Measurements from ENCODE around the gene MRPL2.

MRPL2 gene

DNA sequence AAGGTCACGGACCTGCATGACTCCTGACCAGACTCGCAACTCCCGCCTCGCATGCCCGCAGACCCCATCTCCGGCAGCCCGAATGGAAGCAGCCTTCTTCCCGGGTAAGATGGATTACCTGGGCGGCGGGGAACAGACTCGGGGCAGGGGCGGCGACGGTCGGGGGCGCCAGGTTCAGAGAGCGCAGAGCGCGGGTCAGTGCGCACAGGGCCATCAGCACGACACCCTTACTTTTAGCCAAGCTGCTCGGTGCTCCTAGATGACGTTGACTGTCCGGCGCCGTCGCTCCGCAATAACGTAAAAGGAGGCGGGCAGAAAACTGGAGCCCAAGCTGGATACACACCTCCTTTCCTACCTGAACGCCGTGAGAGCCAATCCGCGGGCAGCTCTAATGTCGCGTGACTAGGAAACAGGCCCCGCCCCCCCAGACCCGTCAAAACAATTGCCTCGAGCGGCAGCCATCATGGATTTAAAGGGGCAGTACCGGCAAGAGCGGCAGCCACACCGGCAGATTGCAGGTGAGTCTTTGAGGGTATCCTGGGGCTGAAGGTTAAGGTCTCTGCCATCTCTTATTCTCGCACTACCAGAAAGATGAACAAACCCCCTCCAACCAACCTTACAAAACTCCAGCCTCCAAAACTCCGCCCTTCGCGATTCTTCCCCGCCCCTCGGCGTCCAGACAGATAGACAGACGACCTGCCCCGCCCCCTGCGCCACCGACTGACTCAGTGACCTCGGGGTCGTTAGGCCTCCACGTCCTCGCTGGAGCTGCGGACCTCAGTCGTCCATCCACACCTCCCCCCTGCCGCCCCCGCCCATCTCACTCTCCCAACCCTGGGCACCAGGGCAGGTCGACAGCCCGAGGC, at the start of gene MRPL2, which contains the start of gene KLC4:
TSS of gene MRPL2 (minus strand) at position 267 of the 866 bp plus-strand sequence. CDS start at position 214, 53 bp downstream.
TSS of gene KLC4 (plus strand) at position 464 of the 866 bp plus-strand sequence. CDS start 1,705 bp downstream, outside the sequence.
- peak; percentile 61 for FAIRE-seq

- FAIRE-seq: no peak
Measured at GRCh38 chr6:43107344-43108062, 48.3 kb upstream of the MRPL2 start.

- FAIRE-seq: no peak
Measured at GRCh38 chr6:43105538-43106222, 46.4 kb upstream of the MRPL2 start.

GRCh38 chr6:43103253-43103876, 44.1 kb upstream of the MRPL2 start:
- FAIRE-seq: no peak

DNA sequence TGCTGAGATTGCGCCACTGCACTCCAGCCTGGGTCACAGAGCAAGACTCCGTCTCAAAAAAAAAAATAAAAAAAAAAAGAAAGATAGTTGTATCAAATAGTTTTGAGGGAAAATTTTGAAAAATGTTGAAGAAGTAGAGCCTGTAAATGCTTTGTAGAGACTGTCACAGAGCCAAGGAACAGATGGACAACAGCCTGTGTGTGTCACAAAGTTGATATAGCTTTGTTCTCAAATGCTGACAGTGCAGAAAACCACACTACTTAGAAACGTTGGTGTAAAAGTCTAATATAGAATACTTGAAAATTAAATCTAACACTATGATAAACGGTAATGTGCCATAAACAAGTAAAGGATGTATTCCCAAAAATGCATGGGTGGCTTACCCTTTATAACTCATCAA, 42.3 kb upstream of the MRPL2 start:
- FAIRE-seq: no peak

GRCh38 chr6:43097502-43097901, 38.3 kb upstream of the MRPL2 start:
- no peak for FAIRE-seq

GRCh38 chr6:43097098-43097489, 37.9 kb upstream of the MRPL2 start:
- no peak for FAIRE-seq

GRCh38 chr6:43096451-43097097, 37.3 kb upstream of the MRPL2 start:
- no peak for FAIRE-seq

DNA sequence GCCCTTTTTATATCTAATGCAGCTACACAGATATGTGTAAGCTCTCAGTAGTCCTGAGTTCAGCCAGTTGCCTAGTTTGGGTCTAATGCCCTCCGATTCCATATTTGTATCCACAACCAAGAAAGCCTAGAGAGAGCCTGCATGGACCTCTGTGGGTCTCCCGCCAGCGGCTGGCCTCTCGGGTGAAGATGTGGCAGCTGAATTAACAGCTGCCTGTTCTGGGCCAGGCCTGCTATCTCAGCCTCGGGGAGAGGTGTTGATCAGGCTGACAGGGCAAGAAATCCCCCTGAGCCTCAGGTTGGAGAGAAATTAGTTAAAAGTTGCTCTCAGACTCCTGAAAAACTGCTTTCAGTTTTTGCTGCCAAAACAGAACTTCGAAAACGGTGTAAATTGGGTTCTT, 36.7 kb upstream of the MRPL2 start:
- no peak for FAIRE-seq

DNA sequence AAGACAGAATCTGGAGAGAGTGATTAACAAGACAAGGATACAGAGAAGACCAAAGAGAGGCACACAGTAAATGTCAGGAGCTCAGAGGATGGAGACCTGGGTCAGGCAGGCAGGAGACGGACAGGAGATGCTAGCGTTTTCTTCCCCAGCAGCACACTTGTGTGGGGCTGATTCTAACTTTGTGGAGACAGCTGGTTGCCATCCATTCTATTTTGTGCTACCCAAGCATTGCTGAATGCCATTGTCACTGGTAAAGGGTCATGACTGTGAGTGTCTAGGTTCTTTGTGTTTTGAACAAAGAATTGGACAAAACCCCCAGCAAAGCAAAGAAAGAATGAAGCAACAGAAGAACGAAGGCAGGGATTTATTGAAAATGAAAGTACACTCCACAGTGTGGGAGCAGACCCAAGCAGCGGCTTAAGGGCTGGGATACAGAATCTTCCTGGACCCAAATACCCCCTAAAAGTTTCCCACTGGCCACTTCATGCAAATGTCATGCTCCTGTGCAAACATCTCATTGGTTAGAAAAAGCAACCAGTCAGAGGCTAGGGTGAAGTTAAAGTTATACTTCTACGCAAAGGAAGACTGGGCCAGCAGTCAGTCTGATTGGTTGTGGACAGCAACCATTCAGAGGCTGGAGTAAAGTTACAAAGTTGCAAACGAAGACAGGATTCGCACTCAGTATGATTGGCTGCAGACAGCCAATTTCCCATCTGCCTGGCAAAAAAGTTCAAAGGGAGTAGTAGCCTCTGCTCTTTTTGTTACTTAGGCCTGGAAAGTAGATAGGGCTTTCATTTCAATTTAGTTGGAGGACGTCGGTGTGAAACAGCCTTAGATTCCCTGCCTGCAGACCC, 34.4 kb upstream of the MRPL2 start:
- no peak for FAIRE-seq

GRCh38 chr6:43092635-43093034, 33.4 kb upstream of the MRPL2 start:
- FAIRE-seq: no peak

- FAIRE-seq: no peak
Measured at GRCh38 chr6:43091436-43091991, 32.3 kb upstream of the MRPL2 start.

DNA sequence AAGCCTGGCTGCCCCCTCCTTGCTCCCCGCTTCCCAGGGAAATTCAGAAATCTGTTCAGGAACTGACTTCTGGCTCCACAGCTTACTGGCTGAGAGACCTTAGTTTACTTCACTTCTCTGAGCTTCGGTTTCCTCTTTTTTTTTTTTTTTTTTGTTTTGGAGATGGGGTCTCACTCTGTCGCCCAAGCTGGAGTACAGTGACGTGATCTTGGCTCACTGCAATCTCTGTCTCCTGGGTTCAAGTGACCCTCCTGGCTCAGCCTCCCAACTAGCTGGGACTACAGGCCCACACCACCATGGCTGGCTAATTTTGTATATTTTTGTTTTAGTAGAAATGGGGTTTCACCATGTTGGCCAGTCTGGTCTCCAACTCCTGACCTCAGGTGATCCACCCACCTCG, 31.8 kb upstream of the MRPL2 start:
- FAIRE-seq: no peak

GRCh38 chr6:43090559-43090956, 31.3 kb upstream of the MRPL2 start:
- FAIRE-seq: no peak

DNA sequence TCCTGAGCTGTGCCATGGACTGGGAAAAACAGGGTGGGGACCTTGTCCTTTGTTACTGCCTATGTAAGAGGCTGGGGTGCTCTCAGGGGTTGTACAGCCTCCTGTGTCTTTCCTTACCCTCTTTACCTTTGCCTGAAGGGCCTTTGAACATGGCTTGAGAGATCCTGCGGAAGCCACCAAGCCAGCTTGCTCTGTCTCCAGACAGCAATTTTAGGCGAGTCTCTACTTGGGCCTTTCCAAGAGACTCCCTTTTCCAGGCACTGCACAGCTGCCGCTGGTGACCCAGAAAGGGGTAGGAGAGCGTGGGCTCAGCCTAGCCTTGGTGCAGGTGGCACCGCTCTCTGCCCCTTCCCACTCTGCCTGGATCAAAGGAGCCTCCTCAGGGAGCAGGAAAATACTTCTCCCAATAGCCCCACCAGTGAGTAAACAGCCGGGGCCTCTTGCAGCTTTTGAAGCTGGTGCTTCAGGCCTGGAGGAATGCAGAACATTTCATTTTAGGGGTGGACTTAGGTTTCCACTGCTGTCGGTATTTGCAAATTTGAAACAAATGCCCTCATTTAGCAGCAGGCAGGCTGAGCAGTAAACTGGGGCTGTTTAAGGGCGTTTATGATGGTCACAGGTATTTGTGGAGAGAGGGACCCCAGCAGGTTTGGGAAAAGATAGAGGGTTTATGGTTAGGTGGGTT, 30.8 kb upstream of the MRPL2 start:
- FAIRE-seq: no peak

DNA sequence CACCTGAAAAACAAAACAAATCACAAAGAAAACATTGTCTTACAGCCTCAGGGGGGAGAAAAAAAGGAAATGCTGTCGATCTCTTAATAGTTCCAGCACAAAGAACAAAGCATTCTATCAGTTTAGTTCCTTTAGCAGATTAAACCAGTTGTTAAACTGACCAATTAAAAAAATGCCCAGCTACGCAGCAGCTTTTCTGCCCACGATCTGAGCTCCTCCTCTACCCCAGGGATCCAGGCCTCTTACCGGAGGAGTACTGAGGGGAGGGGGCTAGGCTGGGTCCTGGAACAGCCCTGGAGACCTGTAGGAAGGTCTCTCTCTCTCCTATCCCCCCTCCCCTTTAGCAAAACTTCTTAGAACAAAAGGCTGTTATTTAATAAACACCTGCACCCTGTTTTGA, 30.2 kb upstream of the MRPL2 start:
- no peak for FAIRE-seq

DNA sequence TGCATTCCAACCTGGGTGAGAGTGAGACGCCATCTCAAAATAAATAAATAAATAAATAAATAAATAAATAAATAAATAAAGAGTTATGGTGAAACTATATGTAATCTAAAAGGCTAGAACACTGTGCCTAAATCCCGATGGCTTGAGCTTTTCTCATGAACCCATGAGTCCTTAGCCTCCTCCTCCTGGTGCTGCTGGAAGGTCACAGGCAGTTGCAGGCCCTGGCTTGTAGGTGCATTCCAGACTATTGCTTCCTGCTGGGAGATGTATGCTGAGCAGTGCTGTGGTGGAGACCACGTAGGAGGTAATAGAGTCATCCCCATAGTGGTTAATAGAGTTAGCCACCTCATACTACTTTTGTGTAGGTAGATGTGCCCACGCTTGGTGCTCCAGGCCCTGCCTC, 29.4 kb upstream of the MRPL2 start:
- no peak for FAIRE-seq

DNA sequence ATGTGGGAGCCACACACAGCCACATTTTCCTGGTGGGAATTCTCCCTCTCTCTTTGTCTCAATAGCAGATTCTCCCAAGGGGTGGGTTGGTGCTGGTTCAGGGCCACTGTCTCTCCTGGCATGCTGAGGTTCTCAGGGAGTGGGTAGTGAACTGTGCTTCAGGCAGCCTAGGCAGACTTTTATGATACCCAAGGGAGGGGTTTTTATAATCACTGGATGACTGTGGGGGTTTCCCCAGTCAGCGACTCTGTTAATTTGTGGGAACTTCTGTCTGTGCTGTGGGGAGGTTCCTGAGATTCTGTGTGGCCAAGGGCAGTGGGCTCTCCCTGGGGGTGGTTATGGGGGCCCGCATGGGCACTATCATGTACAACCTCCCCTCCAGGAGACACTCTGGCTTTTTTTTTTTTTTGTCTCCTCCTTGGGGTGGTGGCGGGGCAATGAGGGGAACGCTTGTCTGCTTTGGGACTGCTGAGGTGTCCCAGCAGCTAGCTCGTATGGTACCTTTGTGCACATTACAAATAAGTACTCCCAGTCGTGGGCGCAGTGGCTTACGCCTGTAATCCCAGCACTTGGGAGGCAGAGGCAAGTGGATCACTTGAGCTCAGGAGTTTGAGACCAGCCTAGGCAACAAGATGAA, 26.9 kb upstream of the MRPL2 start:
- FAIRE-seq: no peak

GRCh38 chr6:43082806-43083655, 23.8 kb upstream of the MRPL2 start:
- FAIRE-seq: no peak
